Myocyte (in vitro differentiated cells): ENCODE data around the gene FUT1. TPM values are rescaled to one million over a fixed set of nuclear protein-coding genes. Genes with fewer than 3 reads are reported as not detected.
"Not testable (repeated sequence)": the region's sequence is repeated elsewhere in the genome, so short reads cannot be mapped to it uniquely, and the experiment has no call there.

Source experiments
- DNase-seq: peaks from one replicate; pipeline ENCODE4 v3.0.0-alpha.2; 2012; ENCODE audit warnings: low read depth
- total RNA-seq: library from RNA; depleted of rRNA; stranded (reverse); fragments of >200 nt; gene quantifications from 2 replicates; pipeline ENCODE4 v1.2.3, GENCODE V29; 2014

Gene FUT1
- total RNA-seq, 1 donor from 2014 or later, result 0.03 TPM

- DNase-seq, result not testable (repeated sequence)
Observed at GRCh38 chr19:48718106-48718505, 34.3 kb downstream of the FUT1 start.

GRCh38 chr19:48716562-48717291, 35.7 kb downstream of the FUT1 start:
- DNase-seq, result peak; percentile 75

- peak; percentile 71 for DNase-seq
Observed at GRCh38 chr19:48715681-48716171, 36.7 kb downstream of the FUT1 start.

- peak; percentile 22 for DNase-seq
Observed at GRCh38 chr19:48714759-48715675, 37.4 kb downstream of the FUT1 start.

- DNase-seq, result peak; percentile 100
Observed at GRCh38 chr19:48713864-48714755, 38.3 kb downstream of the FUT1 start.

GRCh38 chr19:48713041-48713863, 39.2 kb downstream of the FUT1 start:
- no peak for DNase-seq

- no peak for DNase-seq
Observed at GRCh38 chr19:48711106-48711662, 41.3 kb downstream of the FUT1 start.

- no peak for DNase-seq
Observed at GRCh38 chr19:48708471-48708870, 44.0 kb downstream of the FUT1 start.

GRCh38 chr19:48705431-48705830, 47.0 kb downstream of the FUT1 start:
- no peak for DNase-seq

- DNase-seq, result no peak
Observed at GRCh38 chr19:48703316-48703715, 49.1 kb downstream of the FUT1 start.

GRCh38 chr19:48702701-48703100, 49.7 kb downstream of the FUT1 start:
- no peak for DNase-seq

- DNase-seq, result peak; percentile 78
Observed at GRCh38 chr19:48698046-48698445, 54.4 kb downstream of the FUT1 start.

Other genes starting within 250 kb of the FUT1 start
- gene LMTK3, start 240.8 kb downstream of the FUT1 start, total RNA-seq, result 0.05 and 0.26 TPM in 2 replicates
- gene SULT2B1, start 200.5 kb downstream of the FUT1 start, total RNA-seq, result not detected in 2 replicates
- not detected in 2 replicates for gene SPACA4, start 145.9 kb downstream of the FUT1 start, total RNA-seq
- 5.1 and 7.9 TPM in 2 replicates for gene FAM83E, start 137.6 kb downstream of the FUT1 start, total RNA-seq
- gene RPL18, start 133.5 kb downstream of the FUT1 start, total RNA-seq, result 1,744 and 2,296 TPM in 2 replicates
- 11.0 and 16.5 TPM in 2 replicates for gene SPHK2, start 133.1 kb downstream of the FUT1 start, total RNA-seq
- 6.9 and 17.0 TPM in 2 replicates for gene DBP, start 115.3 kb downstream of the FUT1 start, total RNA-seq
- 1.5 and 2.0 TPM in 2 replicates for gene CA11, start 106.5 kb downstream of the FUT1 start, total RNA-seq
- gene NTN5, start 79.6 kb downstream of the FUT1 start, total RNA-seq, result 0.08 and 0.42 TPM in 2 replicates
- gene FUT2, start 56.7 kb downstream of the FUT1 start, total RNA-seq, result not detected in 2 replicates
- gene MAMSTR, start 32.9 kb downstream of the FUT1 start, total RNA-seq, result 8.7 and 16.2 TPM in 2 replicates
- gene RASIP1, start 12.0 kb downstream of the FUT1 start, total RNA-seq, result 0.05 TPM in 2 replicates
- gene IZUMO1, start 5.7 kb downstream of the FUT1 start, total RNA-seq, result 0.08 TPM in 1 of 2 replicates, not detected in the other
- gene FGF21, start 2.9 kb upstream of the FUT1 start, total RNA-seq, result not detected in 2 replicates
- 29.7 and 34.1 TPM in 2 replicates for gene BCAT2, start 58.4 kb upstream of the FUT1 start, total RNA-seq
- 0.59 TPM in 1 of 2 replicates, not detected in the other for gene HSD17B14, start 83.8 kb upstream of the FUT1 start, total RNA-seq
- 25.5 and 29.5 TPM in 2 replicates for gene PLEKHA4, start 116.0 kb upstream of the FUT1 start, total RNA-seq
- gene PPP1R15A, start 119.8 kb upstream of the FUT1 start, total RNA-seq, result 62.2 and 81.7 TPM in 2 replicates
- gene TULP2, start 146.1 kb upstream of the FUT1 start, total RNA-seq, result not detected in 2 replicates
- 178 and 199 TPM in 2 replicates for gene NUCB1, start 147.7 kb upstream of the FUT1 start, total RNA-seq
- 0.32 TPM in 1 of 2 replicates, not detected in the other for gene DHDH, start 181.1 kb upstream of the FUT1 start, total RNA-seq
- gene BAX, start 202.2 kb upstream of the FUT1 start, total RNA-seq, result 59.7 and 78.0 TPM in 2 replicates
- 1,692 and 1,792 TPM in 2 replicates for gene FTL, start 212.7 kb upstream of the FUT1 start, total RNA-seq
- gene GYS1, start 240.7 kb upstream of the FUT1 start, total RNA-seq, result 358 and 408 TPM in 2 replicates
- 94.7 and 106 TPM in 2 replicates for gene RUVBL2, start 241.2 kb upstream of the FUT1 start, total RNA-seq